LNCaP clone FGC (cell line): ENCODE results near the gene PIP5K1B.

Source experiments
- DNase-seq: peaks from one replicate; pipeline ENCODE4 v3.0.0-alpha.2; 2011; ENCODE audit warnings: low read depth
- H3K4me3 ChIP-seq: 2 replicates; pipeline ENCODE4 v1.5.1; 2011; ENCODE audit warnings: mild to moderate bottlenecking, low read depth, low read length, control low read depth
- TF ChIP-seq, protein P1 (sequence below): IDR thresholded peaks from 2 replicates; pipeline ENCODE4 v1.5.1; 2012; ENCODE audit warnings: mild to moderate bottlenecking; ENCODE audit not compliant: control insufficient read depth, insufficient read depth; ENCODE audit errors: extremely low read depth

Gene PIP5K1B

DNA sequence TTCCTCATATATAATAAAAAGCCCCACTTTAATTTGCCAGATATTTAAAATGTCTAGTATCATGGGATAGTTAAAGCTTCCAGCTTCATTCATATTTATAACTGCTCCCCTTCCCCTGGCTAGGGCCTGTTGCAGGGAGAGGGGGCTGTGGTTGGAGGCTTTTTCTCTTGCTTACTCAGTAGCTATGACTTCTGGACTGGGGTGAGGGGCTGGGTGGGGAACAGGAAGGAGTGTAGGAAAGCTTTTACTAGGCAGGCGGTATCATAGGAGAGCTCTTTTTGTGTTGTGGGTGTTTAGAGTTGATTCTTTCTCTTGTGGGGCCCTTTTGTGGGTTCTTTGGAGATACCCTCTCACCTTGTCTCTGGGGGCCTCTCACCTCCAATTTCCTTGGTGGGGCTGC is 39.4 kb downstream of the PIP5K1B start:
- TF ChIP-seq, protein P1, sequence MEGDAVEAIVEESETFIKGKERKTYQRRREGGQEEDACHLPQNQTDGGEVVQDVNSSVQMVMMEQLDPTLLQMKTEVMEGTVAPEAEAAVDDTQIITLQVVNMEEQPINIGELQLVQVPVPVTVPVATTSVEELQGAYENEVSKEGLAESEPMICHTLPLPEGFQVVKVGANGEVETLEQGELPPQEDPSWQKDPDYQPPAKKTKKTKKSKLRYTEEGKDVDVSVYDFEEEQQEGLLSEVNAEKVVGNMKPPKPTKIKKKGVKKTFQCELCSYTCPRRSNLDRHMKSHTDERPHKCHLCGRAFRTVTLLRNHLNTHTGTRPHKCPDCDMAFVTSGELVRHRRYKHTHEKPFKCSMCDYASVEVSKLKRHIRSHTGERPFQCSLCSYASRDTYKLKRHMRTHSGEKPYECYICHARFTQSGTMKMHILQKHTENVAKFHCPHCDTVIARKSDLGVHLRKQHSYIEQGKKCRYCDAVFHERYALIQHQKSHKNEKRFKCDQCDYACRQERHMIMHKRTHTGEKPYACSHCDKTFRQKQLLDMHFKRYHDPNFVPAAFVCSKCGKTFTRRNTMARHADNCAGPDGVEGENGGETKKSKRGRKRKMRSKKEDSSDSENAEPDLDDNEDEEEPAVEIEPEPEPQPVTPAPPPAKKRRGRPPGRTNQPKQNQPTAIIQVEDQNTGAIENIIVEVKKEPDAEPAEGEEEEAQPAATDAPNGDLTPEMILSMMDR = no peak

DNA sequence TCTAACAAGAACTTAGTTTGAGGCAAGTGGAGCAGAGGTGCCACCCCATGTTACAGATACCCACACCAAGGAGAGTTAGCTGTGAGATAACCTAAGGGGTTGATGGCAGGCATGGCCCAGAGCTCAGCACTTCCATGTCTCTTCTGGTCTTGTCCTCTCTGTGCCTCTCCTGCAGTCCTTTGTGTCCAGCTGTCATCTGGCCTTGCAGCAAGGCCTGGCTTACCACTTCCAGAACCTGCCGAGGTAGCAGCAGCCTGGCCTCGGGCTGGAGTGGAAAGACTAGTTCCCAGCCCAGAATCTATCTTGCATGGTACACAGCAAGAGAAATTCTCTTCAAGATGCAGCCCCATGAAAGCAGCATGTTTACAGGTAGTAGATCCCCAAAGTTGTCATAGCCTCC is 41.5 kb downstream of the PIP5K1B start:
- TF ChIP-seq, protein P1 = no peak
- no peak for DNase-seq
- H3K4me3 ChIP-seq = no peak overlapping the region

More for the DNA sequence above, 39.4 kb downstream of the PIP5K1B start:
- no peak for DNase-seq
- no peak overlapping the region for H3K4me3 ChIP-seq

DNA sequence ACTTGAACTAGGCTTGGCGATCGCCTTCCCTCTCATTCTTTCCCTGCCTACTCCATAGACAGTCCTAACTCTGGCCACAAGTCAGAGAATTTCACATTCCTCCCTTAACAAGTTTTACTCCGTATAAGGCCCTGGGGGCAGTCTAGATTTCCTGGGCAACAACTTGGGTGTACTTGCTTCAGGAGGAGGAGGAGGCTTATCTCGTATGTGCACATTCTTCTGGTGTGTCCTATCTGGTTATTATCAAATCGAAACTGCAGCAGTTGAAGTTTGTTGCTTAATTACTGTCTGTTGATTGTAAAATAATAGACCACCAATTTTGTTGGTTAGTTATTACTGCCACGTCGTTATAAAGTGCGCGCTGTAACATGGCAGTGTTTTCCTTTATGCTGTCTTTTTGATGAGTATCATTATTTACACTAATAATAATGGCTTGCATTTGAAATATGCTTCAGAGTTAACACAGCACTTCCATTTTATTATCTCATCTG is 42.0 kb downstream of the PIP5K1B start:
- H3K4me3 ChIP-seq = no peak overlapping the region
- TF ChIP-seq, protein P1 = no peak
- DNase-seq = no peak

DNA sequence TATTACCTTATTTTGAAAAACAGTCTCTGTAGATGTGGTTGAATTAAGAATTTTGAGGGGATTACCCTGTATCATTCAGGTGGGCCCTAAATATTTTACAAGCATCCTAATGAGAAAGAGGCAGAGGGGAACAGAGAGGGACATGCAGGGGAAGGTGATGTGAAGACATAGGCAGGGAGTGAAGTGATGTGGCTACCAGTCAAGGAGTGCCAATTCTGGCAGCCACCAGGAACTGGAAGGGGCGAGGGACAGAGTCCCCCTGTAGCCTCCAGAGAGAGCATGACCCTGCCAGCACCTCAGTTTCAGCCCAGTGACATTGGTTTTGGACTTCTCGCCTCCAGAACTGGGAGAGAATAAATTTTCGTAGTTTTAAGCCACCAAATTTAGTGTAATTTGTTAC is 44.1 kb downstream of the PIP5K1B start:
- DNase-seq = no peak
- TF ChIP-seq, protein P1 = no peak

DNA sequence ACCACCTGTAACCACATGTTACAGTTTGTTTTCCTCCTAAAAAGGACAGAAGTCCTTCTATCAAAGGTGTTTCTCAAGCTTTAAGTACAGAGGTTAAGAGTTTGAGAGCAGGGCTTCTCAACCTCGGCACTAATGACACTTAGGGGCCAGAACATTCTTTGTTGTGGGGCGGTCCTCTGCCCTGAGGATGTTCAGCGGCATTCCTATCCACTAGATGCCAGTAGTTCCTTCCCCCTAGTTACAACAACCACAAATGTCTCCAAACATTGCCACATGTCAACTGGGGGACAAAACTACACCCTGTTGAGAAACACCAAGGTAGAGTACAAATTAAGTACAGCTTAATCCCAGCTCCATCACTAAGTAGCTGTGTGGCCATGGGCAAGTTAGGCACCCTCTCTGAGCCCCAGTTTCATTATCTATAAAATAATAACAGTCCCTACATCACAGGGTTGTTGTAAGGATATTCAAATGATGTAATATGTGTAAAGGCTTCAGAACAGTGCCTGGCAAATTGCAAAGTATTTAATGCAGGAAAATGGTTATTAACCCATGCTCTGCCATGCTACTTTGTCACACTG is 44.6 kb downstream of the PIP5K1B start:
- DNase-seq = no peak
- H3K4me3 ChIP-seq = no peak overlapping the region
- TF ChIP-seq, protein P1 = no peak

More for the DNA sequence above, 44.1 kb downstream of the PIP5K1B start:
- H3K4me3 ChIP-seq = no peak overlapping the region

DNA sequence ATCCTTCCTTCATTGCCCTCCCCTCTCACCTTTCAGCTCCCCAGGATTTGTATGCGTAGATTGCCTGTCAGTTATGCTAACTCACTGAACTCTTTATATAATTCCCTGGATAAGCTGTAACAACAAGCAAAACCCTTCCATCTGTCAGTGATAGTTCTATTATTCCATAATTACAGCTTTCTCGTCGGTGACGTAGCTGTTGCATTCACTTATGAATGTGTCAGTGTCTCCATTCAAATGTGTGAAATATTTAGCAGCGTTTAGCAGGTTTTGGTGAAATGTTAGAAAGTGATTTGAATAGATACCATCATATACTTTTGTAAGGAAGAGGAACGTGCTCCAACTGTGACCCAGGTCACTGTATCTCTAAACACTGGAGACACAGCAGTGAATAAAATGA is 45.2 kb downstream of the PIP5K1B start:
- no peak overlapping the region for H3K4me3 ChIP-seq
- no peak for DNase-seq
- TF ChIP-seq, protein P1 = no peak

DNA sequence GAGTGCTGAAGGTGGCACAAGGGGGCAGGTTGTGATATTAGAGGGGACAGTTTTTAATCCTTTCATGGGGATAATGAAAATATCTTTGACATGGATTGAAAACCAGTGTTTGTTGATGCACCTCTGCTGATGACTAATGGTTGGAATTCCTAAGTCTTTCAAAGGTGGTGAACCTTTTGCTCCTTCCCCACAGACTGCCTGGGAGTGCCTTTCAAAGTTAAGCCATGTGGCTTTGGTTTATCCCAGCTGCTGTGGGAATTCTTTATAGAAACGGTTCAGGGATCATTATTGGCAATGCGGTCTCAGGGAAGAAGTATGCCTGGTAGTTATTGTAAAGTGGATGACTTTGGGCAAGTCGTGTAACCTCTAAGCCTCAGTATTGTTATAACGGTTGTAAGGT is 45.7 kb downstream of the PIP5K1B start:
- DNase-seq = no peak
- H3K4me3 ChIP-seq = no peak overlapping the region
- TF ChIP-seq, protein P1 = no peak
